Measurements from ENCODE around the gene DNAJC22.

GRCh38 chr12:49375406-49375805 is 28.7 kb downstream of the DNAJC22 start:
- TF ChIP-seq POLR2AphosphoS5 (IDR thresholded peaks at IDR 0.05) (no peak), EP300 (IDR thresholded peaks at IDR 0.05) (no peak)
- TF ChIP-seq, protein P1, sequence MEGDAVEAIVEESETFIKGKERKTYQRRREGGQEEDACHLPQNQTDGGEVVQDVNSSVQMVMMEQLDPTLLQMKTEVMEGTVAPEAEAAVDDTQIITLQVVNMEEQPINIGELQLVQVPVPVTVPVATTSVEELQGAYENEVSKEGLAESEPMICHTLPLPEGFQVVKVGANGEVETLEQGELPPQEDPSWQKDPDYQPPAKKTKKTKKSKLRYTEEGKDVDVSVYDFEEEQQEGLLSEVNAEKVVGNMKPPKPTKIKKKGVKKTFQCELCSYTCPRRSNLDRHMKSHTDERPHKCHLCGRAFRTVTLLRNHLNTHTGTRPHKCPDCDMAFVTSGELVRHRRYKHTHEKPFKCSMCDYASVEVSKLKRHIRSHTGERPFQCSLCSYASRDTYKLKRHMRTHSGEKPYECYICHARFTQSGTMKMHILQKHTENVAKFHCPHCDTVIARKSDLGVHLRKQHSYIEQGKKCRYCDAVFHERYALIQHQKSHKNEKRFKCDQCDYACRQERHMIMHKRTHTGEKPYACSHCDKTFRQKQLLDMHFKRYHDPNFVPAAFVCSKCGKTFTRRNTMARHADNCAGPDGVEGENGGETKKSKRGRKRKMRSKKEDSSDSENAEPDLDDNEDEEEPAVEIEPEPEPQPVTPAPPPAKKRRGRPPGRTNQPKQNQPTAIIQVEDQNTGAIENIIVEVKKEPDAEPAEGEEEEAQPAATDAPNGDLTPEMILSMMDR (IDR thresholded peaks at IDR 0.05): no peak
